ENCODE data around the gene PINLYP.

- peak; percentile 82 to 85 for TF ChIP-seq CTCF (conservative IDR thresholded peaks at IDR 0.05 in 1 of 2, IDR thresholded peaks at IDR 0.05 in 1 of 2; ENCODE audit: low read depth in 1 of 2, low read length in 2 of 2)
- no peak for TF ChIP-seq EZH2 (IDR thresholded peaks at IDR 0.05; ENCODE audit: low read length, missing control alignments)
Measured at GRCh38 chr19:43594710-43595604, 19.4 kb downstream of the PINLYP start.
